HEK293 (cell line): ENCODE data around the gene TMEM127.

Source experiments
- PRDM10 ChIP-seq: fragments of 450-650 bp; formaldehyde crosslinking; IDR thresholded peaks from 2 replicates; pipeline ENCODE4 v1.5.1; 2016; ENCODE audit warnings: missing biosample characterization, missing genetic modification characterization
- SETDB1 ChIP-seq: IDR thresholded peaks from one replicate; pipeline ENCODE4 v1.6.1; 2017; ENCODE audit warnings: mild to moderate bottlenecking, low read length, moderate library complexity, mixed read lengths; ENCODE audit not compliant: insufficient read length
- WT1 ChIP-seq: fragments of 450-650 bp; formaldehyde crosslinking; IDR thresholded peaks from 2 replicates; pipeline ENCODE4 v1.5.1; 2016; ENCODE audit warnings: missing biosample characterization, missing genetic modification characterization
- ZNF223 ChIP-seq: fragments of 450-650 bp; formaldehyde crosslinking; IDR thresholded peaks from 2 replicates; pipeline ENCODE4 v1.5.1; 2016; ENCODE audit warnings: missing biosample characterization, missing genetic modification characterization
- ZNF274 ChIP-seq, 2 experiments: fragments of 200-500 bp in 1 of 2; fragments of 450-650 bp in 1 of 2; sonication (Bioruptor generic) in 1 of 2; formaldehyde crosslinking in 1 of 2; IDR thresholded peaks; 2 replicates each; pipeline versions ENCODE4 v1.5.1 to v1.6.1; 2014 to 2016; ENCODE audit warnings: borderline replicate concordance in 1 of 2, inconsistent platforms in 1 of 2, low read length in 1 of 2, missing biosample characterization in 1 of 2, missing genetic modification characterization in 1 of 2
- ZNF530 ChIP-seq: fragments of 450-650 bp; formaldehyde crosslinking; IDR thresholded peaks from 2 replicates; pipeline ENCODE4 v1.5.1; 2016; ENCODE audit warnings: low read depth, missing biosample characterization, missing genetic modification characterization
- ZNF561 ChIP-seq: fragments of 450-650 bp; IDR thresholded peaks from 2 replicates; pipeline ENCODE4 v1.5.1; 2018; ENCODE audit warnings: missing biosample characterization, missing genetic modification characterization, borderline replicate concordance
- ZNF654 ChIP-seq: fragments of 450-650 bp; formaldehyde crosslinking; IDR thresholded peaks from 2 replicates; pipeline ENCODE4 v1.5.1; 2016; ENCODE audit warnings: low read depth, missing biosample characterization, missing genetic modification characterization
- ZNF747 ChIP-seq: fragments of 450-650 bp; formaldehyde crosslinking; IDR thresholded peaks from 2 replicates; pipeline ENCODE4 v1.5.1; 2016; ENCODE audit warnings: missing biosample characterization, missing genetic modification characterization
- ZSCAN23 ChIP-seq: fragments of 450-650 bp; formaldehyde crosslinking; IDR thresholded peaks from 2 replicates; pipeline ENCODE4 v1.5.1; 2016; ENCODE audit warnings: missing biosample characterization, missing genetic modification characterization
- TF ChIP-seq, protein P1 (sequence below): fragments of 450-650 bp; formaldehyde crosslinking; IDR thresholded peaks from 2 replicates; pipeline ENCODE4 v1.5.1; 2016; ENCODE audit warnings: missing biosample characterization, missing genetic modification characterization

DNA sequence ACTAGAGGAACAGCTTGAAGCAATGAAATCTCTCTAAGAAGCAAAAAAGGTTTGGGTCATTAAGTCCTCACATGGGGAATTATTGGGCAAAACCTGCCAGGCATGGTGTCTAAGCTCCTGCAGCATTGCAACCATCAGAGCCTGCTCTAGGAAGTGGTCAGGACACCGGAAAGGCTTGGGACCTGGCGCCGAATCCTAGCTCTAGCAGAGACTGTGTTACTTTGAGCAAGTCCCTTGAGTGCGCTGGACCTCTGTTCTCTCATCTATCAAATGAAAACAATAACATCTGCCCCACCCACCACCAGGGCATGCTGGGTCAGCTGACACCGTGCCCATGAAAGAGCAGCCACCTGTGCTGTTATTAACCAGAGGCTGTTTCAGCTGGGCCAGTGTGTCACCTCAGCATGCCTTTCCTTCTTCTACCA is 6.3 kb downstream of the TMEM127 start:
- TF ChIP-seq, protein P1, sequence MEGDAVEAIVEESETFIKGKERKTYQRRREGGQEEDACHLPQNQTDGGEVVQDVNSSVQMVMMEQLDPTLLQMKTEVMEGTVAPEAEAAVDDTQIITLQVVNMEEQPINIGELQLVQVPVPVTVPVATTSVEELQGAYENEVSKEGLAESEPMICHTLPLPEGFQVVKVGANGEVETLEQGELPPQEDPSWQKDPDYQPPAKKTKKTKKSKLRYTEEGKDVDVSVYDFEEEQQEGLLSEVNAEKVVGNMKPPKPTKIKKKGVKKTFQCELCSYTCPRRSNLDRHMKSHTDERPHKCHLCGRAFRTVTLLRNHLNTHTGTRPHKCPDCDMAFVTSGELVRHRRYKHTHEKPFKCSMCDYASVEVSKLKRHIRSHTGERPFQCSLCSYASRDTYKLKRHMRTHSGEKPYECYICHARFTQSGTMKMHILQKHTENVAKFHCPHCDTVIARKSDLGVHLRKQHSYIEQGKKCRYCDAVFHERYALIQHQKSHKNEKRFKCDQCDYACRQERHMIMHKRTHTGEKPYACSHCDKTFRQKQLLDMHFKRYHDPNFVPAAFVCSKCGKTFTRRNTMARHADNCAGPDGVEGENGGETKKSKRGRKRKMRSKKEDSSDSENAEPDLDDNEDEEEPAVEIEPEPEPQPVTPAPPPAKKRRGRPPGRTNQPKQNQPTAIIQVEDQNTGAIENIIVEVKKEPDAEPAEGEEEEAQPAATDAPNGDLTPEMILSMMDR (tag by site-specific recombination) = no peak
- no peak for TF ChIP-seq ZSCAN23 (tag by site-specific recombination)
- no peak for TF ChIP-seq ZNF747
- TF ChIP-seq WT1 (tag by site-specific recombination) = no peak
- no peak for TF ChIP-seq SETDB1
- no peak for TF ChIP-seq PRDM10 (tag by site-specific recombination)
- no peak for TF ChIP-seq ZNF530 (tag by site-specific recombination)
- no peak for TF ChIP-seq ZNF561 (tag by site-specific recombination)
- no peak for TF ChIP-seq ZNF223
- no peak for TF ChIP-seq ZNF654 (tag by site-specific recombination)
- no peak for TF ChIP-seq ZNF274 (IDR thresholded peaks at IDR 0.05; ENCODE audit: low read length)
- TF ChIP-seq ZNF274 (tag by site-specific recombination; IDR thresholded peaks at IDR 0.05; ENCODE audit: borderline replicate concordance) = no peak
